Activated naive CD4-positive, alpha-beta T cell (primary cell): ENCODE results near the gene SCMH1.
"Not testable (repeated sequence)": the region's sequence is repeated elsewhere in the genome, so short reads cannot be mapped to it uniquely, and the experiment has no call there.

Experiments
- DNase-seq, 4 experiments: peaks; one replicate each; lab custom pipeline; 2025; lab: John Stamatoyannopoulos, UW

The SCMH1 gene

GRCh38 chr1:41241749-41242341 is at the start of gene SCMH1:
SCMH1 (minus strand) TSS chr1:41242306; CDS start chr1:41186133, 56,173 bp downstream.
- DNase-seq: peak in 3 of 4 experiments; percentile 7 to 48 (median 10)

DNA sequence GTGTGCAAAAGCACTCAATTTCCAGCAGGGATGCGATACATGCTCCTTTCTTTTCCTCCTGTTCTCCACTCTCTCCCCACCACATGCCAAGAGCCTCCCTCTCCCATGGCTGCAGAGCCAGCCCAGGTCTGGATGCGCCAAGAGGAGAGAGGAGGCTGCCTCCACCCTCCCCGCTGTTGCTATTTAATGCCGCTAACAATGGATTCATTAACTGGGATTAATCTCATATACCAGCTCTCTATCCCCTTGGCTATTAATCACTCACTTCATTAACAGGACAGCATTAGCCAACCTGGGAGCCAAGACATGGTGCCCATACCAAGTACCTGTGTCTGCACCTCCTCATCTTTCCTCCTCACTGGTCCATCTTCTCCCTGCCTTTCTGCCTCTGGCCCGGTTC is 49.1 kb upstream of the SCMH1 start:
- DNase-seq: no peak

- no peak for DNase-seq
These were observed 47.1 kb upstream of the SCMH1 start for GRCh38 chr1:41289196-41289595.

- DNase-seq: no peak
These were observed 44.9 kb upstream of the SCMH1 start for GRCh38 chr1:41286992-41287391.

- DNase-seq: no peak
These were observed 44.4 kb upstream of the SCMH1 start for GRCh38 chr1:41286486-41286885.

GRCh38 chr1:41285818-41286217 is 43.7 kb upstream of the SCMH1 start:
- no peak for DNase-seq

GRCh38 chr1:41284121-41284520 is 42.0 kb upstream of the SCMH1 start:
- DNase-seq: no peak

GRCh38 chr1:41282679-41283317 is 40.7 kb upstream of the SCMH1 start:
- DNase-seq: no peak

GRCh38 chr1:41281334-41281733 is 39.2 kb upstream of the SCMH1 start:
- DNase-seq: no peak

DNA sequence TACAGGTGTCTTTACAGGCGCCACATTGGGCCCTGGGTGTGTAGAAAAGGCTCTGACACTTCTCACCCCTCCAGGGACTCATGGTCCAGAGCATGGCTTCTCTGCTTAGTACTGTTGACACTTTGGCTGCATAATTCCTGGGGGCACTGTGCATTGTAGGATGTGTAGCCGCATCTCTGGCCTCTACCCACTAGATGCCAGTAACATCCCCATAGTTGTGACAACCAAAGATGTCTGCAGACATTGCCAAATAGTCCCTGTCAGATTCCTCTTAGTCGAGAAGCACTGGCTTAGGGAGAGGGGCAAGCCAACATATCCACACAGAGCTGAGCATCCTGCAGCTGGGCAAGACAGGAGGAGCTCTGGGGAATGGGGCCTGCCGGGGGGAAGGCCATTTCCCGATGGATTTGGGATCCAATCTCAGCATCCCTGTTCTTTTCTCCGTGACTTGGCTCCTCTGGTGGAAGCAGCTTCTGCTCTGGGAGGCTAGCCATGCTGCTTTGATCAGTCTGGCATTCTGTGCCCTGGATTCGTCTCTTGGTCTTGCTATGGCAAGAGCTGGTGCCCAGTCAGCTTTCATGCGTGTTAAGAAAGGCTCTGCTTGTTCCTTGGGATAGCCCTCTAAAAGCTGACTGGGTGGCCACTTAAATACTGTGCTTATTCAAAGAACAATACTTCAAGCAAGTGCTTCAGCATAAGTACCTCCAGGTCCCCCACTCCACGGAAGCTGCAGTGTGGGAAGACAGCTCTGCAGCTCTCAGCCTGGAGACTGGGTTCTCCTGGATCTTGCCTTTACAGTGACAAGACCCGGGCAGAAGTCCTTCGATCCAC is 38.3 kb upstream of the SCMH1 start:
- no peak for DNase-seq

GRCh38 chr1:41278076-41278475 is 36.0 kb upstream of the SCMH1 start:
- DNase-seq: no peak

GRCh38 chr1:41277371-41277975 is 35.4 kb upstream of the SCMH1 start:
- DNase-seq: no peak

GRCh38 chr1:41275831-41276230 is 33.7 kb upstream of the SCMH1 start:
- no peak for DNase-seq

GRCh38 chr1:41274752-41275545 is 32.8 kb upstream of the SCMH1 start:
- DNase-seq: no peak

DNA sequence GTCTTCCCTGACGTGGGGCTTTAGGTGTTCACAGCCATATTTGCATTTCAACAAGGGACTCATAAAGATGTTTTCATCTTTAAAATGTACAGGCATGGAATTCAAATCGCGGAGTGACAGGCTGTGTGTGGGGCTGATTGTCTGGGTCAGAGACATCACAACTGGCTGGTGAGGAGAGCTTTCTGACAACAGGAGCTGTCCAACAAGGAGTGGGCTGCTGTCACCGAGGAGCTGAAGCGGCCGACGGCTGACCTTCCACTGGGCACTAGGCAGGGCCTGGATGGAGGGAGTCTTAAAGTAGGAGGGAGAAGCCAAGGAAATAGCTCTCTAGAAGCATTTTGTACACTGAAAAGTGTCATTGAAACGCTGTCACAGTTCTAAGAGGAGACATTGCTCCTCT is 30.5 kb upstream of the SCMH1 start:
- no peak for DNase-seq

DNA sequence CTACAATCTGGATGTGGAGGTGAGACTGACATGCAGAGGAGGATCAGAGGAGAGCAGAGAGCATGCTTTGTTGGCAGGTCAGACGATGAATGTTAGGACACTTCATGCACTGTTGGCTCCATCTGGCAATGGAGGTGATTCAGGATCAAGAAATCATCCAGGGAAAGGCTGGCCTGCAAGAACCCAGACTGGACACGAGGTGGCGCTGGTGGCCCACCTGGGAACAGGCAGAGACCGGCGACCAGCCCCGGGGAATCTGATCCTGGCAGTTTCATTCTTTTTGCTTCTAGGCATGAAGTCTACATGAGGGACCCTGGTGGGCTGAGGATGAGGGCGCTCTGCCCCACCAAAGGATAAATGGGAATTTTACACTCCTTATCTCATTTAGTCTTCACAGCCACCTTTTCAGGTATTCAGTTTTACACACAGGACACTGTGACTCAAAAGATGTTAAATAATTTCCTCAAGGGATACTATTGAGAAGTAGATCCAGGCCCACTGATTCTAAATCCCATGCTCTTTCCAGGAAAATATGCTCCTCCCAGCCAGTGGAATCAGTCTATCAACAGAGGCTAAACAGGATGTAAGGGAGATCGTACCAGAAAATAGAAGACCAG is 26.2 kb upstream of the SCMH1 start:
- DNase-seq: peak; percentile 12 to 55 (median 34)

- no peak for DNase-seq
These were observed 20.0 kb upstream of the SCMH1 start for GRCh38 chr1:41261926-41262618.

DNA sequence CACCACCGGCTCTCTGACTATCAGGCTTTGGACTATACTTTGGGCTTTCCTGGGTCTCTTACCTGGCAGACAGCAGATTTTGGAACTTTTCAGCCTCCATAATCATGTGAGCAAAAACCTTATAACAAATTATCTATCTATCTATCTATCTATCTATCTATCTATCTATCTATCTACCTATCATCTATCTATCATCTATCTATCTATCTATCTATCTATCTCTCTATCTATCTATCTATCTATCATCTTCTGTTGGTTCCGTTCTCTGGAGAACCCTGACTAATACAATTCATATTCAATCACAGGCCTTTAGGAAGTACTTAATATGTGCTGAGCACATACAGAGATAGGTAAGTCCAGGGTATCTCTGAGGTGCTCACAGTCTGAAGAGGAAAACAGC is 18.7 kb upstream of the SCMH1 start:
- DNase-seq: no peak

GRCh38 chr1:41259221-41259620 is 17.1 kb upstream of the SCMH1 start:
- DNase-seq: no peak

DNA sequence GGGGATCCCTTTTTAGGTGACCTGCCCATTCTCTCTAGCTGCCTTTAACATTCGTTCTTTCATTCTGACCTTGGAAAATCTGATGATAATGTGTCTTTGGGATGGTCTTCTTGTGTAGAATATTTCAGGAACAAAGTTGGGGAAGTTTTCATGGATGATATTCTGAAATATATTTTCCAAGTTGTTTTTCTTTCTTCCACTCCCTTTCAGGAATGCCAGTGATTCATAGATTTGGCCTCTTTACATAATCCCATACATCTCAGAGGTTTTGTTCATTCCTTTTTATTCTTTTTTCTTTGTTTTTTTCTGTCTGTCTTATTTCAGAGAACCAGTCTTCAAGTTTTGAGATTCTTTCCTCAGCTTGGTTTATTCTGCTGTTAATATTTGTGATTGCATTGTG is 13.9 kb upstream of the SCMH1 start:
- DNase-seq: no peak

DNA sequence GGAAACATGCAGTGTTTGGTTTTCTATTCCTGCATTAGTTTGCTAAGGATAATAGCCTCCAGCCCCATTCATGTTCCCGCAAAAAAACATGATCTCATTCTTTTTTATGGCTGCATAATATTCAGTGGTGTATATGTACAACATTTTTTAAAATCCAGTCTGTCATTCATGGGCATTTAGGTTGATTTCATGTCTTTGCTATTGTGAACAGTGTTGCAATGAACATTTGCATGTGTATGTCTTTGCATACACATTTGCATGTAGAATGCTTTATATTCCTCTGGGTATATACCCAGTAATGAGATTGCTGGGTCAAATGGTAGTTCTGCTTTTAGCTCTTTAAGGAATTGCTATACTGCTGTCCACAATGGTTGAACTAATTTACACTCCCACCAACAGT is 9.0 kb upstream of the SCMH1 start:
- not testable (repeated sequence) for DNase-seq
